ENCODE data around the gene PLPP6.
"Not testable (repeated sequence)": the region's sequence is repeated elsewhere in the genome, so short reads cannot be mapped to it uniquely, and the experiment has no call there.

The PLPP6 gene

GRCh38 chr9:4662108-4662988 lies at the start of gene PLPP6:
Gene PLPP6, plus strand, starts transcription at chr9:4662294. Its CDS starts 82 bp downstream, at chr9:4662376.
- peak; percentile 76 for DNase-seq (ENCODE audit: low read depth)

DNA sequence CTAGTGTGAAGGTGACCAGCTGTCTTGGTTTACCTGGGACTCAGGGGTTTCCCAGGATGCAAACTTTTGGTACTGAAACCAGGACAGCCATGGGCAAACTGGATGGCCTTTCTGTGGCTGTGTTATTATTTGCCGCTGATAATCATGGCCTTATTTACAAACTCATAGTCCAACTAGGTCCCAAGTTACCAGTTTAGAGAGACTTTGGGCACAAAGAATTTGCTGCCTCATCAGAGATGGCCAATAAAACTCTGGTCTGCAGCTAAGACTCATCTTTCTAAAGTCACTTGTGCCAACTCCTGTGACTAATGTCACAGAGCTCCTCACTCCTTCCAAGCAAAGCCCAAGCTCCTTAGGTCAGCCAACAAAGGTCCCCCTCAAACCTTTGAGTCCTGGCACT lies 47.5 kb upstream of the PLPP6 start:
- no peak for DNase-seq (ENCODE audit: low read depth)

DNA sequence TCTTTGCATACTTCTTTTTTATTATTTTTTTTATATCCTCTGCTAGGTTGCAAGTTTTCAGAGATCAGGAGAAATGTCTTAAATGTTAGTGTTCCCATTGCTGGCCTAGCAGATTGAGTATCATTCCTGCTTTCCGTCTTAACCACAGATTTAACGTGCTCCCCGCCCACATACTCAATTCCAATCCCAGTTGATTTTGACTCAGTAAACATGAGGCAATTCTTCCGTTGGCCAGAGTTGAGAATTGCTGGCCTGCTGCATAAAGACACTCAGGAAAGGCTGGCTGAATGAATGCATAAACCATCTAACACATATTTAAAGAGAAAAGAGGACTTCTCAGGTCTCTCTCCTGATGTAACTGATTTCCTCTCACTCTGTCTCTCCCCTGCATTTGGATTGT lies 46.8 kb upstream of the PLPP6 start:
- peak; percentile 50 for DNase-seq (ENCODE audit: low read depth)

GRCh38 chr9:4615778-4616177 lies 46.3 kb upstream of the PLPP6 start:
- no peak for DNase-seq (ENCODE audit: low read depth)

DNA sequence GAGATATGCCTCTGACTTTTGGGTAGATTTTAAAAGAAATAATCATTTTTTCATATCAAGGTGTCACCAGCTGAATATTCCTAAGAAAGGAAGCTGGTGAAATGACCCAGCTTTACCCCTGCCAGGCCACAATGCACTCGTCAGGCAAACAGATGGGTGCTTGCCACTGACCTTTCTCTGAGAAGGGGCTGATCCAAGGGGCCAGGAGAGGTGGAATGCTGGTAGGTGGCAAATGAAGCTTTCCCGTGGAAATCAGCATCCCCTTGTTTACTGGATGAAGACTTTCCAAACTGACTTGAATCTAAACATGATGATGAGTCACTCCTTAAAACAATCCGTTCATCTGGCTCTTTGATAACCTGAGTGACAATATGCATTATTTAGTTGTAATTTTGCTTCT lies 44.3 kb upstream of the PLPP6 start:
- no peak for DNase-seq (ENCODE audit: low read depth)

DNA sequence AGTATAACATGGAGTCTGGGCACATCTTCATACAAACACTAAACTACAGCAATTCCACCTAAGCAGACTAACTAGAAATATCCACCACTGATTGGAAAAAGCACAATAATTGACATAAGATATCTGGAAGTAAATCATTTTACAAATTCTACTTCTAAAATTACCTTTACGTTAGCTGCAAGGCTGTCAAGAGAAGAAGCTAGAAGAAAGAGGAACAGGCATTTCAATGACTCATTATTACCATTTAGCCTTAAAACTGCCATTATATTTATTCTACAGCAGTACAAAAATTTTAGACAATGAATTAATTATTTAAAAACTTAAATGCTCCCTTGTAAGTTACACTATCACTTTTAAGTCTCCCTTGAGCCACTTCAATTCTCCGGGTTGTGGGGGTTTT lies 43.4 kb upstream of the PLPP6 start:
- DNase-seq (ENCODE audit: low read depth) = no peak

DNA sequence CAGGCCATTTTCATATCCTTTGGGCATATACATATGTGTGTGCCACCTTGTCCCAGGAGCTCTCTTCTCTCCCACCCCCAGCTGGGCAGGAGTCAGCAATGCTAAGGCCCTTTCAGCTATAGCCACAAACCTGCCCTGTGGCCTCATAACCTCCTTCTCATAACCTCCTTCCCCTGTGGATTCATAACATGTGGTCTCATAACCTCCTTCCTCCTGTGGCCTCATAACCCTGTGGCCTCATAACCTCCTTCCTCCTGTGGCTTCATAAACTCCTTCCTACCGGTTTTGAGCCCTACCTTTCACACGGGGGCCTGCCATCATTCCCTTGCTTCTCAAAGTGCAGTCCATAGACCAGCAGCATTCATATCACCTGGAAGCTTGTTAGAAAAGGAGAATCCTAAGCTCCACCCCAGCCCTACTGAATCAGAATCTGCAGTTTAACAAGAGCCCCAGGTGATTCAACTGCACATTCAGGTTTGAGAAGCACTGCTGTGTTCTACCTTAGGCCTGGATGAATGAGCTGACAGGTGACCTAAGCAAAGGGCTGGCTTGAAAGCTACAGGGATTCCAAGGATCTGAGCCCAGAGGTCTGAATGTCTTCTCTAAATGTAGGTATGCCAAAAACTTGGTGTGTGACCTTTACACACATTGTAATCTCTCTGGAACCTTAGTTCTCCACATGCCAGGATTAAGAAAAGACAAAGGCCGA lies 41.9 kb upstream of the PLPP6 start:
- DNase-seq (ENCODE audit: low read depth) = no peak

- no peak for DNase-seq (ENCODE audit: low read depth)
Observed at GRCh38 chr9:4620881-4621555, 41.1 kb upstream of the PLPP6 start.

DNA sequence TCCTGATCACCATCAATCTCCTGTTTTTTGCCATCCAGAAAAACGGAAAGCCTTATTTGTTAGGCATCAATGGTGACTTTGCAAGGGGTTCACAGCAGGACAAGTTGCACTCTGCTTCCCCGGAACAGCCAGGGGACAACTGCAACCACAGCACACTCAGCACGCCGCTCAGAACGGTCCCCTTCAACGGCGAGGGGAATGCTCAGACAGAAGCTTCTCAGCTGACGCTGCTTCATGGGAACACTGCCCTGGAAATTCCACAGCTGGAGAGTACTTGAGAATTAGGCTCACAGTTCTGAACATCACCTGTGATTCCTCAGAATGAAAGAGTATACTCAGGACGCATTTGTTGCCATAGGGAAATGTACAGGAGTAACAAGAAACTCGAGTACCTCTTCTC lies 40.1 kb upstream of the PLPP6 start:
- no peak for DNase-seq (ENCODE audit: low read depth)

- DNase-seq (ENCODE audit: low read depth) = no peak
Observed at GRCh38 chr9:4630836-4631235, 31.3 kb upstream of the PLPP6 start.

DNA sequence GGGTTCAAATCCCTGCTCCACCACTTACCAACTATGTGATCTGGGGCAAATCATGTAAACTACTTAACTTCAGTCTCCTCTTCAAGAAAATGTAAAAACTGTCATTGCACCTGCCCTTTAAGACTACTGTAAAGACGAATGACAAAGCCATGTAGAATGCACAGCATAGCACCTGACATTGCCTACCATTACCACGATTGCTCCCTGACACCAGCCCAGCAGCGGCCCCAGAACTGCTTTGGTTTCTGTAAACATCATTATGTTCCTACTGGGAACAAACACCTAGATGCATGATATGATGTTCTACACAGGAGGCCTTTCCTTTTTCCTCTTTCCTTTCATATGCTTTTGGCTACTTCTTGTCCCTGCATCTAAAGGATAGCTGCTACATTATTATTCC lies 23.1 kb upstream of the PLPP6 start:
- DNase-seq (ENCODE audit: low read depth) = no peak

DNA sequence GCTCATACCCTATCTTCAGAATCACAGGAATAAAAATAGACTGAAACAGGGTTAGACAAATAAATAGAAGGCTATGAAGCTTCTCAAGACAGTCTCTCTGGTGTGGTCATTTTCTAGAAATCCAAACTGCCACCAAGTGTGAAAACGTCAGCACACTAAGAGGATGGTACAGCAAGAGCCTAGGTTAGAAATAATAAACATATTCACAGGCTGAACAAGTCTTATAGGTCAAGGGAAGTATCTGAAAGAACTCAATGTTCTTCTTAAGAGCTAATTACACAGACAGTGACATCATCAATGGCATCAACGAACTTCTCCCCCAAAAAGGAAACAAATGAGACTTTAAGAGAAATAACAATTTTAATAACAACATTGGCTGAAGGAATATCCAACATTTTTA lies 22.7 kb upstream of the PLPP6 start:
- no peak for DNase-seq (ENCODE audit: low read depth)

- DNase-seq (ENCODE audit: low read depth) = no peak
Observed at GRCh38 chr9:4640027-4640426, 22.1 kb upstream of the PLPP6 start.

GRCh38 chr9:4642351-4642750 lies 19.7 kb upstream of the PLPP6 start:
- DNase-seq (ENCODE audit: low read depth) = no peak

GRCh38 chr9:4654084-4654483 lies 8.0 kb upstream of the PLPP6 start:
- DNase-seq (ENCODE audit: low read depth) = no peak

- no peak for DNase-seq (ENCODE audit: low read depth)
Observed at GRCh38 chr9:4654538-4654937, 7.6 kb upstream of the PLPP6 start.

GRCh38 chr9:4656196-4656595 lies 5.9 kb upstream of the PLPP6 start:
- DNase-seq (ENCODE audit: low read depth) = not testable (repeated sequence)

DNA sequence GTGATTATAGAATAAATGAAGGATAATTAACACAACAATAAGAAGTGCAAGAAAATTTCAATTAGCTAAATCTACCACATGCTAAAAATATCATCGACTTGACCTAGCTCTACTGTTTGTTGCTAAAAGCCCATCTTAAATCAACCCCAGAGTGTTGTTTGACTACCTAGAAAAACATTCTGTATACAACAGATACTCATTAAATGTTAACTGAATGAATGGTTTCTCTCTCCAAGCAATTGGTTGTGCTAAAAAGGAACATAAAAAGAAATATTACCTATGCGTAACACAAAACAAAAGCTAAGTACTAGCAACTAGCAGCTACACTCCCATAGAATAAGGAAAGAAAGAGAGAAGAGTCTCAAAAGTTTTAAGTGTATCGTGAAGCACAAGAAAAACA lies 5.5 kb upstream of the PLPP6 start:
- DNase-seq (ENCODE audit: low read depth) = no peak

DNA sequence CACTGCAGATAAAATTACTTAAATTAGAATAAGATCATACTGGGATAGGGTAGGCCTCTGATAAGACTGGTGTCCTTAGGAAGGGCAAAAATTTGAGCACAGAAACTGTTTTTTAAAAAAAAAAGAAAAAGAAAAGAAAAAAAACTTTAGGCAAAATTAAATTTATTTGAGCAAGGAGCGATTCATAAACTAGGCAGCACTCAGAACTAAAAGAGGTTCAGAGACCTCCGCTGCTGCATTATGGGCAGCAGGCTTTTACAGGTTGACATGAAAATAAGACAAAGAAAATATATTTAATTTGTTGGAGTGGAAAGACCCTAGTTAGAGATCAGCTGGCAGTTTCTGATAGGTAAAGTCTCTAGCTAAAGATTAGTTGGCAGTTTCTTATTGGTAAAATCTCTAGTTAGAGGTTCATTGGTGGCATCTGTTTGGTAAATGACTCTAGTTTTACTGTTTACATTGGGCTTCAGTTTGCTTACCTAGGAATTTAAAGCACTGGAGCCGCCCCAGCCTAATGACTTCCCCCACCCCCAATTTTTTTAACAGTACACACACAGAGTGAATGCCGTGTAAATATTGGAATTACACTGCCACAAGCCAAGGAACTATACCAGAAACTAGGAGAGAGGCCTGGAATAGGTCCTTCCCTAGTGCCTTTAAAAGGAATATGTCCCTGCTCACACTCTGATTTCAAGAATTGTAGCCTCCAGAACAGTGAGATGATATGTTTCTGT lies 4.5 kb upstream of the PLPP6 start:
- DNase-seq (ENCODE audit: low read depth) = no peak

DNA sequence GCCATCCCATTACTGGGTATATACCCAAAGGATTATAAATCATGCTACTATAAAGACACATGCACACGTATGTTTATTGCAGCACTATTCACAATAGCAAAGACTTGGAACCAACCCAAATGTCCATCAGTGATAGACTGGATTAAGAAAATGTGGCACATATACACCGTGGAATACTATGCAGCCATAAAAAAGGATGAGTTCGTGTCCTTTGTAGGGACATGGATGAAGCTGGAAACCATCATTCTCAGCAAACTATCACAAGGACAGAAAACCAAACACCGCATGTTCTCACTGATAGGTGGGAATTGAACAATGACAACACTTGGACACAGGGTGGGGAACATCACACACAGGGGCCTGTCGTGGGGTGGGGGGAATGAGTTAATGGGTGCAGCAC lies 1.4 kb upstream of the PLPP6 start:
- DNase-seq (ENCODE audit: low read depth) = not testable (repeated sequence)

DNA sequence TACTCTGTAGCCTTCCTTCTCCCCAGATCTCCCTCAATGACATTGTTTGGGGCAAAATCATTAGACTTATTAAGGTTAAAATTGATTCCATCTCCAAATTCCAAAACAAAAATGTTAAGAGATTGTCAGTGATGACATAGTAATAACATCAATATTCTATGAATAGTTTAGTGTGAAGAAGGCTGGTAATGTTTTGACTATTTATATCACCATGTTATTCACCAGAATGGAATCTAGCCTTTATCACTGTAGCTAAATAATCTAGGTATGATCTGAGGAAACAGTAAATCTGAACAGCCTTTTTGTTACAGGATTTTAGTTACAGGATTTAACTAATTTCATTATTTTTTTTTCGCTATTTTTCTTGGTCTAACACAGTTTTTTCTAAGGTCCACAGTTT lies 929 bp upstream of the PLPP6 start:
- DNase-seq (ENCODE audit: low read depth) = no peak

DNA sequence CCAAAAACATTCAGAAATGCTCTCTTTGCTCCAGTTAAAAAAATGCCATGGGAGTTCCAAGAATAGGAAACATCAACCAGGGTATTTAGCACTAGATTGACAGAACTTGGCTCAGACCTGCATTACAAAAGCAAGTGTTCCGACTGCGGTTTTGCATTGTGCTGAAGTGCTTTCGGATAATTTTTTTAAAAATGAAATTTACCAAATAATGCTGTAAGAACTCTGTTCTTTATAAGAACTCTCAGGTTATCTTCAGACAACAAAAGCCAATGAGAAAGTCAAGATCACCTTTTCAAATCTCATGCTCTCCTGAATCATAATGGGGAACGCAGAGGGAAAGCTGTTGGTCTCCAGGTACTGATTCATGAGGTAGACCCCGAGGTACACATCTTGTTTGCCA lies 483 bp upstream of the PLPP6 start:
- DNase-seq (ENCODE audit: low read depth) = peak; percentile 37
